LNCAP (cell line): ENCODE results near the gene URGCP.

Experiments used
- CTCF ChIP-seq: fragments of 450-650 bp; IDR thresholded peaks from 2 replicates; pipeline ENCODE4 v1.5.1; 2017; ENCODE audit warnings: mild to moderate bottlenecking

Gene URGCP

GRCh38 chr7:43869006-43869866 lies 37.2 kb downstream of the URGCP start, which contains the start of gene MRPS24:
MRPS24 (minus strand) TSS chr7:43869517; CDS start chr7:43869495, 22 bp downstream.
- no peak for TF ChIP-seq CTCF

DNA sequence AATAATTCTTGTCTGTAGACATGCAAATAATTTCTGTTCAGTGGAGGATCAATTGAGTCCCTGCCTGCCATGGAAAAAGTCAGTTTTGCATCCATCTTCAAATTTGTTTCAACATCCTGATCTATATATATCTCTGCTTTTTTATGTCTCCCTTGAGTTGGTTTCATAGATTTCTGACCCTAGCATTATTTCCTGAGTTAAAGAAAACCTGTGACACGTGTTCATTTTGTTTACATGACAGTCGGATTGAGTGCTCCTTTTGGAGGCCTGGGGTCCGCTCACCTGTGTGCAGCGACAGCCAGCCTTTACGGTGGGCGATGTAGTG lies 37.8 kb downstream of the URGCP start:
- TF ChIP-seq CTCF = no peak

- TF ChIP-seq CTCF = no peak
Measured at GRCh38 chr7:43868181-43868580, 38.2 kb downstream of the URGCP start.

- TF ChIP-seq CTCF = no peak
Measured at GRCh38 chr7:43865277-43865676, 41.1 kb downstream of the URGCP start.

DNA sequence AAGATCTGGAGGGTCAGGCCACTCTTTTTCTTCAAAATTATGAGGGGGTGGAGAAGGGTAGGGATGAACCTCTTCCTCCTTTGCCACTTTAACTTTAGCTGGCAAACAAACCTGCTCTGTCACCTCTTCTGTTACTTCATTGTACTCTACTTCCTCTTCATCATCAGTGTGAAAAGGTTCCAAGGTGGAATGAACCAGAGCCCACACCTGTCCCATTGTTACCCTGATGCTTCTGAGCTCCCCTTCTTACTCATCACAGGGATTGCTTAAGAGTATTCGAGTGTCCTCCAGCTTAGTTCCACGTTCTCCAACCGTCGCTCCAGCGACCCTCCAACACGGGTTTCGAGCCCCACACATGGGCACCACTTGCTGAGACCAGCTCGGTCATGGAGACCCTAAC lies 42.3 kb downstream of the URGCP start:
- no peak for TF ChIP-seq CTCF

- no peak for TF ChIP-seq CTCF
Measured at GRCh38 chr7:43856996-43857395, 49.4 kb downstream of the URGCP start.

GRCh38 chr7:43856316-43856715 lies 50.1 kb downstream of the URGCP start:
- TF ChIP-seq CTCF = no peak

GRCh38 chr7:43855176-43855575 lies 51.2 kb downstream of the URGCP start:
- TF ChIP-seq CTCF = no peak
